MM.1S (cell line): Measurements from ENCODE around the gene FAM199X.

ENCODE experiments used
- DNase-seq: peaks from one replicate; pipeline ENCODE4 v3.0.0-alpha.2; 2015
- H2AFZ ChIP-seq: fragments of 300-600 bp; sonication (generic); 2 replicates; pipeline ENCODE4 v1.6.0; 2016; ENCODE audit warnings: antibody characterized with exemption, low read length
- H3F3A ChIP-seq: fragments of 300-600 bp; sonication (generic); 2 replicates; pipeline ENCODE4 v1.6.1; 2016; ENCODE audit warnings: mild to moderate bottlenecking, antibody characterized with exemption, low read length, moderate library complexity, mixed read lengths; ENCODE audit not compliant: insufficient read depth
- H3K27ac ChIP-seq: fragments of 300-600 bp; sonication (generic); 2 replicates; pipeline ENCODE4 v1.5.1; 2016; ENCODE audit warnings: mild to moderate bottlenecking, low read length
- H3K27me3 ChIP-seq: fragments of 300-600 bp; sonication (generic); replicated peaks from 2 replicates; pipeline ENCODE4 v1.6.0; 2016; ENCODE audit warnings: low read length; ENCODE audit not compliant: insufficient read depth
- H3K36me3 ChIP-seq: fragments of 300-600 bp; sonication (generic); replicated peaks from 2 replicates; pipeline ENCODE4 v1.6.1; 2016; ENCODE audit warnings: mild to moderate bottlenecking, low read length, mixed read lengths; ENCODE audit not compliant: insufficient read depth
- H3K4me1 ChIP-seq: fragments of 300-600 bp; sonication (generic); 2 replicates; pipeline ENCODE4 v1.6.1; 2016; ENCODE audit warnings: low read length, mixed read lengths
- H3K4me2 ChIP-seq: fragments of 300-600 bp; sonication (generic); 2 replicates; pipeline ENCODE4 v1.6.0; 2016; ENCODE audit warnings: low read depth, low read length
- H3K4me3 ChIP-seq: fragments of 300-600 bp; sonication (generic); 2 replicates; pipeline ENCODE4 v1.5.1; 2016; ENCODE audit warnings: low read length, mixed read lengths
- H3K79me2 ChIP-seq: fragments of 300-600 bp; sonication (generic); 2 replicates; pipeline ENCODE4 v1.6.1; 2016; ENCODE audit warnings: mixed run types, low read length, mixed read lengths
- H3K9ac ChIP-seq: fragments of 300-600 bp; sonication (generic); 2 replicates; pipeline ENCODE4 v1.6.1; 2016; ENCODE audit warnings: low read length, mixed read lengths
- H3K9me2 ChIP-seq: fragments of 300-600 bp; sonication (generic); replicated peaks from 2 replicates; pipeline ENCODE4 v1.6.1; 2016; ENCODE audit warnings: mild to moderate bottlenecking, low read length, mixed read lengths; ENCODE audit not compliant: insufficient read depth
- H3K9me3 ChIP-seq: fragments of 300-600 bp; sonication (generic); replicated peaks from 2 replicates; pipeline ENCODE4 v1.6.1; 2016; ENCODE audit warnings: mild to moderate bottlenecking, low read length, mixed read lengths; ENCODE audit not compliant: insufficient read depth
- H4K20me1 ChIP-seq: fragments of 300-600 bp; sonication (generic); 2 replicates; pipeline ENCODE4 v1.6.1; 2016; ENCODE audit warnings: mild to moderate bottlenecking, low read length, moderate library complexity, mixed read lengths; ENCODE audit not compliant: insufficient read depth
- EZH2 ChIP-seq: fragments of 300-600 bp; sonication (generic); optimal IDR thresholded peaks from 2 replicates; pipeline ENCODE3; 2017; ENCODE audit warnings: low read depth, mild to moderate bottlenecking, antibody characterized with exemption, low read length, mixed read lengths
- EZH2phosphoT487 ChIP-seq: fragments of 300-600 bp; sonication (generic); IDR thresholded peaks from 2 replicates; pipeline ENCODE4 v1.6.1; 2018; ENCODE audit warnings: antibody characterized with exemption, low read length
- TF ChIP-seq, protein P1 (sequence below): fragments of 300-600 bp; sonication (generic); IDR thresholded peaks from 2 replicates; pipeline ENCODE4 v1.5.1; 2016; ENCODE audit warnings: antibody characterized with exemption, low read length, mixed read lengths

The FAM199X gene

GRCh38 chrX:104156630-104157529 lies 9.4 kb upstream of the FAM199X start, which contains the start of gene SLC25A53:
Gene SLC25A53 (minus strand): TSS chrX:104157009. CDS start chrX:104105257, 51,752 bp downstream.
- peak; percentile 80 for DNase-seq
- no peaks in the 10 kb centered on the region for H4K20me1 ChIP-seq
- peak within 1 kb of the TSS; percentile 60 for H3K4me2 ChIP-seq
- peak within 1 kb of the TSS; percentile 77 for H3K4me3 ChIP-seq
- peak within 1 kb of the TSS; percentile 91 for H3K27ac ChIP-seq
- peak within 1 kb of the TSS; percentile 55 for H2AFZ ChIP-seq
- H3K79me2 ChIP-seq, result peaks cover 29% of the 10 kb centered on the region
- no peaks in the 10 kb centered on the region for H3K9me2 ChIP-seq
- no peaks in the 10 kb centered on the region for H3K9me3 ChIP-seq
- TF ChIP-seq EZH2 (no peak), EZH2phosphoT487 (no peak)
- TF ChIP-seq, protein P1, sequence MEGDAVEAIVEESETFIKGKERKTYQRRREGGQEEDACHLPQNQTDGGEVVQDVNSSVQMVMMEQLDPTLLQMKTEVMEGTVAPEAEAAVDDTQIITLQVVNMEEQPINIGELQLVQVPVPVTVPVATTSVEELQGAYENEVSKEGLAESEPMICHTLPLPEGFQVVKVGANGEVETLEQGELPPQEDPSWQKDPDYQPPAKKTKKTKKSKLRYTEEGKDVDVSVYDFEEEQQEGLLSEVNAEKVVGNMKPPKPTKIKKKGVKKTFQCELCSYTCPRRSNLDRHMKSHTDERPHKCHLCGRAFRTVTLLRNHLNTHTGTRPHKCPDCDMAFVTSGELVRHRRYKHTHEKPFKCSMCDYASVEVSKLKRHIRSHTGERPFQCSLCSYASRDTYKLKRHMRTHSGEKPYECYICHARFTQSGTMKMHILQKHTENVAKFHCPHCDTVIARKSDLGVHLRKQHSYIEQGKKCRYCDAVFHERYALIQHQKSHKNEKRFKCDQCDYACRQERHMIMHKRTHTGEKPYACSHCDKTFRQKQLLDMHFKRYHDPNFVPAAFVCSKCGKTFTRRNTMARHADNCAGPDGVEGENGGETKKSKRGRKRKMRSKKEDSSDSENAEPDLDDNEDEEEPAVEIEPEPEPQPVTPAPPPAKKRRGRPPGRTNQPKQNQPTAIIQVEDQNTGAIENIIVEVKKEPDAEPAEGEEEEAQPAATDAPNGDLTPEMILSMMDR, result no peak
- no peaks in the 10 kb centered on the region for H3K36me3 ChIP-seq
- no peaks in the 10 kb centered on the region for H3K4me1 ChIP-seq
- H3F3A ChIP-seq, result no peaks in the 10 kb centered on the region
- H3K9ac ChIP-seq, result peak within 1 kb of the TSS; percentile 91
- no peaks in the 10 kb centered on the region for H3K27me3 ChIP-seq

DNA sequence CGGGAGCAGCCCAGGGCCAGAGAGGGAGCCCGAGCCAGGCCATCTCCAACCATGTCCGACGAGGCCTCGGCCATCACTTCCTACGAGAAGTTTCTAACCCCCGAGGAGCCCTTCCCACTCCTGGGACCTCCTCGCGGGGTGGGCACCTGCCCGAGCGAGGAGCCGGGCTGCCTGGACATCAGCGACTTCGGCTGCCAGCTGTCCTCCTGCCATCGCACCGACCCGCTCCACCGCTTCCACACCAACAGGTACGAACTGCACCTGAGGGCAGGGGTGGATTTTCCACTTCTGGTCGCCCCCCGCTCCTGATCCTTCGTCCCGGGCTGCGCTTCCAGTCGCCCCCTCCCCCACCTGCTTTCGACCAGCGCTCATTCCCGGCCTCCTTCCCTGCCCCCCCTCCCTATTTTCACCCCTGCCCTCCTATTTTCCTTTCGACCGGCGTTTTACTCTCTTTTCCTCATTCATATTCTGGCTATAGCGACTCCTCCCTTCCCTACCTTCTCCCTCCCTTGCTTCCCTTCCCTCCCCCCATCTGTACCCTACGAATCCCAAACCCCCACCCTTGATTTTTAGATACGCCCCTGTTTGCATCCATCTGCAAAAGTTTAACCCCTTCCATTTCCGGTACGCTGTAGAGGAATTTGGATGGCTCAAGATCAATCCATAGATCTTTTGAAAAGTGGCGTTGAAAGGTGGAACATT lies 633 bp downstream of the FAM199X start:
- no peaks in the 10 kb centered on the region for H3K27me3 ChIP-seq
- peaks cover 40% of the 10 kb centered on the region for H3K79me2 ChIP-seq
- peaks cover 3% of the 10 kb centered on the region; the same call in 1 of the 2 replicates for H3F3A ChIP-seq
- no peaks in the 10 kb centered on the region for H3K9me3 ChIP-seq
- TF ChIP-seq, protein P1, result no peak
- TF ChIP-seq EZH2 (no peak), EZH2phosphoT487 (no peak)
- peak overlapping the region; percentile 23; the same call in 1 of the 2 replicates for H3K27ac ChIP-seq
- no peaks in the 10 kb centered on the region for H3K36me3 ChIP-seq
- H3K4me2 ChIP-seq, result peak overlapping the region; percentile 70
- H3K9ac ChIP-seq, result peak overlapping the region; percentile 70
- H3K4me1 ChIP-seq, result peaks cover 11% of the 10 kb centered on the region; the same call in 1 of the 2 replicates
- peak overlapping the region; percentile 77 for H3K4me3 ChIP-seq
- no peak for DNase-seq
- H3K9me2 ChIP-seq, result no peaks in the 10 kb centered on the region
- H2AFZ ChIP-seq, result peak overlapping the region; percentile 45; the same call in 1 of the 2 replicates
- H4K20me1 ChIP-seq, result no peaks in the 10 kb centered on the region

- no peak overlapping the region for H2AFZ ChIP-seq
- H3K9me3 ChIP-seq, result no peaks in the 10 kb centered on the region
- peaks cover 3% of the 10 kb centered on the region; the same call in 1 of the 2 replicates for H3F3A ChIP-seq
- H3K9me2 ChIP-seq, result no peaks in the 10 kb centered on the region
- no peak for TF ChIP-seq EZH2phosphoT487
- TF ChIP-seq, protein P1, result no peak
- no peak for TF ChIP-seq EZH2
- H3K4me2 ChIP-seq, result peak overlapping the region; percentile 70; the same call in 1 of the 2 replicates
- no peak overlapping the region for H3K9ac ChIP-seq
- DNase-seq, result no peak
- H3K36me3 ChIP-seq, result no peaks in the 10 kb centered on the region
- H3K27ac ChIP-seq, result no peak overlapping the region
- H4K20me1 ChIP-seq, result no peaks in the 10 kb centered on the region
- no peak overlapping the region for H3K4me3 ChIP-seq
- peaks cover 11% of the 10 kb centered on the region; the same call in 1 of the 2 replicates for H3K4me1 ChIP-seq
- H3K27me3 ChIP-seq, result no peaks in the 10 kb centered on the region
- peaks cover 48% of the 10 kb centered on the region for H3K79me2 ChIP-seq
Observed at GRCh38 chrX:104168127-104168526, 1.9 kb downstream of the FAM199X start.
